GM12873 (cell line): ENCODE data around the gene ATP5F1A.

Experiments
- TF ChIP-seq, protein P1 (sequence below): IDR thresholded peaks from 2 replicates; pipeline ENCODE4 v1.5.1; 2012; ENCODE audit warnings: low read depth, mild to moderate bottlenecking, moderate library complexity, low read length, control low read depth; ENCODE audit not compliant: insufficient read depth; ENCODE audit errors: missing control alignments

The ATP5F1A gene

DNA sequence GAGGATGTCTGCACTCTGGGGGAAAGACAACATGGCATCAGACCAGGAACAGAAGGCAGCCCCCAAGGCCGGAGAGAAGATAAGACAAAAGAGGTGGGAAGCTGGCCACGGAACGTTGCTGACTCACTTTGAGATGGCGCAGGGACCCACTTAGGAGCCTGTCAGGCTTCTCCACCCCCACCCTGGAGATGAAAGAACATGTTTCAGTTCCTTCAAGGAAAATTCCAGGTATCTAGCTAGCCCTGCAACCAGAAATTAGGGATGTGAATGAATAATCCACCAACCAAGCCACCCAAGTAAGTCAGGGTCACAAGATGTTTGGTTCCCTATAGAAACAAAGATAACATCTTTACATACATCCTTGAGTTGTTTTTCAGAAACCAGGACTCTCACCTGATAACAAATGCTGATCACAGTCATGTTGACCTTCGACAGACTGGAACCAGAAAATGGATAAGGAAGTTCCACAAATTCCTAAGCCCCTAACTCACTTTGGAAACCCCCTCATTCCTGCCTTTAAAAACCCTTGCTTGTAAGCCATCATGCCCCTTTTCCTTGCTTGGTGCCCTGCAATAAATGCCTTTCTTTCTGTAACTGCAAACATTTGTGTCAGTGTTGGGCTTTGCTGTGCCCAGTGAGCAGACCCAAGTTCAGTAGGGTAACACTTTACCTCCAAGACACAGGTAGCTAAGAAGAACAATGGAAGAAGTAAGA, 57.9 kb downstream of the ATP5F1A start:
- TF ChIP-seq, protein P1, sequence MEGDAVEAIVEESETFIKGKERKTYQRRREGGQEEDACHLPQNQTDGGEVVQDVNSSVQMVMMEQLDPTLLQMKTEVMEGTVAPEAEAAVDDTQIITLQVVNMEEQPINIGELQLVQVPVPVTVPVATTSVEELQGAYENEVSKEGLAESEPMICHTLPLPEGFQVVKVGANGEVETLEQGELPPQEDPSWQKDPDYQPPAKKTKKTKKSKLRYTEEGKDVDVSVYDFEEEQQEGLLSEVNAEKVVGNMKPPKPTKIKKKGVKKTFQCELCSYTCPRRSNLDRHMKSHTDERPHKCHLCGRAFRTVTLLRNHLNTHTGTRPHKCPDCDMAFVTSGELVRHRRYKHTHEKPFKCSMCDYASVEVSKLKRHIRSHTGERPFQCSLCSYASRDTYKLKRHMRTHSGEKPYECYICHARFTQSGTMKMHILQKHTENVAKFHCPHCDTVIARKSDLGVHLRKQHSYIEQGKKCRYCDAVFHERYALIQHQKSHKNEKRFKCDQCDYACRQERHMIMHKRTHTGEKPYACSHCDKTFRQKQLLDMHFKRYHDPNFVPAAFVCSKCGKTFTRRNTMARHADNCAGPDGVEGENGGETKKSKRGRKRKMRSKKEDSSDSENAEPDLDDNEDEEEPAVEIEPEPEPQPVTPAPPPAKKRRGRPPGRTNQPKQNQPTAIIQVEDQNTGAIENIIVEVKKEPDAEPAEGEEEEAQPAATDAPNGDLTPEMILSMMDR: no peak

DNA sequence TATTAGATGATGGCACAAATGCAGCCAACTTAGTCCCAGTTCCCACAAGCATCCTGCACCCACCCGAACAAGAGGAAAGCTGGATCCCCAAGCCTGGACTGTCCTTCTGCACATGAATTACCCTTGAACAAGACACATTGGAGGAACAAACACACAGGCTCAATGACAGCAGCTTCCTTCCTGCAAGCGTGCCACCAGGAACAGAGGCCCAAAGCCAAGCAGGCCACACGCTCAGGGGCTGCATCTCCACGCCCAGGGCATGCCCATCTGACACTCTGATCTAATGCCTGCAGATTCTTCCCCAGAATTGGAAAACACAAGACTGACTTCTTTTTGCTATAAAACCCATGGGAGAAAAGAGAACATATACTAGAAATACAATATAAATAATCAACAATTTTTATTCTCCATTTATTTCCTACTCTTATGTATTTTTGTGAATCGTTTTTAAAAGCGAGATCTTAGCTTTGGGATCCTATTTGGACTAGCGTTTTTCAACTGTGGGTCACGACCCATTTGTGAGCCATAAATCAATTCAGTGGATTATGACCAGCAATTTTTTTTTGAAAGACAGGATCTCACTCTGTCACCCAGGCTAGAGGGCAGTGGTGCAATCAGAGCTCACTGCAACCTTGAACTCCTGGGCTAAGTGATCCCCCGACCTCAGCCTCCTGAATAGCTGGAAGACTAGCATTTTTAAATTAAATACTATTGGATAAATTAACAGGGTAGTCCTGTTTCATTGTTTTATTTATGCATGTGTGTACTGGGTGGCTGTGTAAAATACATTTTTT, 60.4 kb downstream of the ATP5F1A start:
- TF ChIP-seq, protein P1: no peak

DNA sequence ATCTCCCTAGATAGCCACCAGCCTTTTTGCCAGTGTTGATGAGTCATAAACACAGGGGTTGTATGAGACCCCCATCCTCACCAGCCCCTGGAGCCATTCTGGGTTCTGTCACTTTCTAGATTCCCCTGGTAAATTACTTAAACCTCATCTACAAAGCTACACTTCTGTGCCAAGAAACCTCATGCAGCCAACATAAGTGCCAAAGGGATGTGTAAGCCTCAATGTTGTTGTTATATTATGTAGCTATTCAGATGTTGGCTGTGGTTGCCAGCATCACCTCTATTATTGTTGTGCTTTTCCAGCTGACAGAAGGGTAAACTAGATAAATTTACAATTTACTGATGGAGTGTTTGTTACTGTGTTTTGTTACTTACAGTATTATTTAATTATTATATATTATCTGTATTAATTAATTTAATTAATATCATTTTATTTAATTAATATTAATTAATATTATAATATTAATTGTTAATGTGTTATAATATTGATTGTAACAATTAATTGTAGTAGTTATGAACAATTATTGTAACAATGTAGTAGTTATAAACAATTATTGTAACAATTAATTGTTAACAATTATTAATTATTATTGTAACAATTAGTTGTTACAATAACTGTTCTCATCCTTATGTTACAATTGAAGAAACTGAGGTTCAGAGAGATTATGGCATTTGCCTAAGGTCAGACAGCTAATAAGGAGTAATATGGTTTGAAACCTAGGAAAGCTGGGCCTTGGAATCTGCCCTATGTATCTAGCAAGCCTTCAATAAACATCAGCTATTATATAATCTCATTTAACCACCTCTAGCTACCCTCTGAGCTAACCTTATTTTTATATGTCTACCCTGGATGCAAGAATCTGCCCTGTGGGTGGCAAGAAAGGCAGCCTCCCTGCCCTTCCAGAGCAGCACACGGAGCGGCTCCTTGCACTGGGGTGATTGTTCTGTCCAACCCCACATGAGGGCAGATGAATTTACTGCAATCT, 62.1 kb downstream of the ATP5F1A start:
- TF ChIP-seq, protein P1: no peak

DNA sequence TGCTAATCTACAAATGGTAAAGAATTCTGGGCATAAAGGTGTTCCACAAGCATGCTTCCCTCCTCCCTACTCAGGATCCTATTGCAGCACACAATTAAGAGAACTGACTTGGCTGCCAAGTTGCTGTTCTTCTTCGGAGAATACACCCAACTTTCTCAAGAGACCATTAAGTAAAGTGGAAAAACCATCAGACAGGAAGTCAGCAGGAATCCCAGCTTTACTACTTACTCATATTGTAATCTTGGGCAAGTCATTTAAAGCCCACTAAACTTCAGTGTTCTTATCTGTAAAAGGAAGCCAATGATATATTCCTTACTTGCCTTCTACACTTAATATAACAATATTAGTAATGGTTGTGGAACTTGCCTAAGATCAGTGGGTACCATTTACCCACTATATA, 63.9 kb downstream of the ATP5F1A start:
- TF ChIP-seq, protein P1: no peak

DNA sequence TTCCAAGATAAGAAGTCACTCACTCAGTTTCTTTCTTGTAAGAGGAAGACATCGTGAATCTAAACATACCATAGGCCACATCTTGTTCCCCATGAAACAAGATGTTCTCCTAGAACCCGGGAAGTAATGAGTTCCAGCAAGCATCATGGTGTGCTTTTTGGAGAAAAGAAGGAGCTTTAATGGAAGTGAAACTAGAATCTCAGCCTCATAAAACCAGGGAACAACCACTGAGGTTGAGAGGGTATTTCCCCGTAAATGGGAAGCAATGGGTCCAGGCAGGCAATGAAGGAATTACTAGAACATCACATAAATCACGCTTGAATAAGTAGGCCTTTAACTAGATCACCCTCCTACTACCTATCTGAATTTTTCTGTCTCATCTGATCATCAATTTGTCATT, 66.4 kb downstream of the ATP5F1A start:
- TF ChIP-seq, protein P1: no peak
